CD4-positive, alpha-beta T cell treated with Interferon gamma for 1 hour (primary cell): ENCODE measurements around the gene BTRC.
"Not testable (repeated sequence)": the region's sequence is repeated elsewhere in the genome, so short reads cannot be mapped to it uniquely, and the experiment has no call there.

ENCODE experiments used
- DNase-seq: peaks from one replicate; pipeline ENCODE4 v3.0.0-alpha.2; 2020

The BTRC gene

GRCh38 chr10:101388676-101389276 lies 34.8 kb downstream of the BTRC start:
- no peak for DNase-seq

- DNase-seq: not testable (repeated sequence)
Observed at GRCh38 chr10:101389532-101389931, 35.6 kb downstream of the BTRC start.

- no peak for DNase-seq
Observed at GRCh38 chr10:101389986-101390531, 36.1 kb downstream of the BTRC start.

- DNase-seq: no peak
Observed at GRCh38 chr10:101393378-101393777, 39.4 kb downstream of the BTRC start.

- no peak for DNase-seq
Observed at GRCh38 chr10:101394524-101395133, 40.7 kb downstream of the BTRC start.

- peak; percentile 26 for DNase-seq
Observed at GRCh38 chr10:101397140-101397539, 43.2 kb downstream of the BTRC start.

- DNase-seq: no peak
Observed at GRCh38 chr10:101400585-101400984, 46.6 kb downstream of the BTRC start.

GRCh38 chr10:101402711-101403110 lies 48.7 kb downstream of the BTRC start:
- no peak for DNase-seq

- DNase-seq: no peak
Observed at GRCh38 chr10:101403161-101403560, 49.2 kb downstream of the BTRC start.

GRCh38 chr10:101405001-101405400 lies 51.0 kb downstream of the BTRC start:
- DNase-seq: no peak

GRCh38 chr10:101411598-101411997 lies 57.6 kb downstream of the BTRC start:
- DNase-seq: no peak

GRCh38 chr10:101414034-101414433 lies 60.1 kb downstream of the BTRC start:
- no peak for DNase-seq

- no peak for DNase-seq
Observed at GRCh38 chr10:101415884-101416283, 61.9 kb downstream of the BTRC start.

GRCh38 chr10:101421967-101422366 lies 68.0 kb downstream of the BTRC start:
- DNase-seq: not testable (repeated sequence)

- no peak for DNase-seq
Observed at GRCh38 chr10:101425535-101425934, 71.6 kb downstream of the BTRC start.

GRCh38 chr10:101428036-101428435 lies 74.1 kb downstream of the BTRC start:
- DNase-seq: no peak

- no peak for DNase-seq
Observed at GRCh38 chr10:101429423-101429822, 75.5 kb downstream of the BTRC start.

- no peak for DNase-seq
Observed at GRCh38 chr10:101436302-101436701, 82.3 kb downstream of the BTRC start.

- no peak for DNase-seq
Observed at GRCh38 chr10:101438881-101439391, 85.0 kb downstream of the BTRC start.

- no peak for DNase-seq
Observed at GRCh38 chr10:101441541-101442455, 87.8 kb downstream of the BTRC start.

- no peak for DNase-seq
Observed at GRCh38 chr10:101442456-101442800, 88.5 kb downstream of the BTRC start.

GRCh38 chr10:101444058-101444898 lies 90.3 kb downstream of the BTRC start:
- no peak for DNase-seq

- no peak for DNase-seq
Observed at GRCh38 chr10:101446071-101446470, 92.1 kb downstream of the BTRC start.
